Stomach (tissue), 9 donors: ENCODE measurements around the gene PLEK2. TPM values are rescaled to one million over a fixed set of nuclear protein-coding genes. Genes with fewer than 3 reads are reported as not detected.

Experiments used
- DNase-seq, 2 donors: peaks; one replicate each; pipeline versions ENCODE4 v3.0.0 to v3.0.0-alpha.2; 2013 to 2019
- H3K27ac ChIP-seq, 5 donors: fragments of 200-600 bp in 4 of 5; sonication (generic) in 4 of 5; one replicate each; pipeline ENCODE4 v1.5.1; 2013 to 2019; ENCODE audit warnings: mild to moderate bottlenecking in 1 of 5, moderate library complexity in 1 of 5
- H3K27me3 ChIP-seq, 3 donors: fragments of 200-600 bp; sonication (generic); one replicate each; pipeline ENCODE4 v1.5.1; 2017 to 2019; ENCODE audit warnings: mixed run types in 1 of 3
- H3K36me3 ChIP-seq, 4 donors: fragments of 200-600 bp; sonication (generic); 1 replicate in 3 of 4; 2 replicates in 1 of 4; pipeline ENCODE4 v1.5.1; 2016 to 2019
- H3K4me1 ChIP-seq, 4 donors: fragments of 200-600 bp; sonication (generic); one replicate each; pipeline ENCODE4 v1.5.1; 2016 to 2019
- H3K4me3 ChIP-seq, 4 donors: fragments of 200-600 bp; sonication (generic) in 3 of 4; one replicate each; pipeline ENCODE4 v1.5.1; 2016 to 2019; ENCODE audit warnings: mild to moderate bottlenecking in 1 of 4
- H3K9me3 ChIP-seq, 4 donors: fragments of 200-600 bp; sonication (generic); one replicate each; pipeline ENCODE4 v1.5.1; 2016 to 2019
- EP300 ChIP-seq: sonication (generic); formaldehyde crosslinking; IDR thresholded peaks from one replicate; pipeline ENCODE4 v1.6.1; 2017; ENCODE audit warnings: antibody characterized with exemption
- POLR2A ChIP-seq, 4 donors: fragments of 450-650 bp; IDR thresholded peaks; one replicate each; pipeline ENCODE4 v1.6.1; 2016; ENCODE audit warnings: antibody characterized with exemption in 4 of 4, control low read depth in 2 of 4, mild to moderate bottlenecking in 1 of 4, moderate library complexity in 1 of 4
- POLR2AphosphoS5 ChIP-seq, 3 donors: sonication (generic); formaldehyde crosslinking; IDR thresholded peaks; one replicate each; pipeline ENCODE4 v1.6.1; 2016; ENCODE audit warnings: antibody characterized with exemption in 3 of 3
- WGBS, 5 donors: extraction: QIAGEN DNeasy Blood & Tissue Kit in 3 of 5; methylation state at CpG; one replicate each; pipeline versions ENCODE4 v1.1.5 to v1.1.7; 2013 to 2018; 5-methylcytosine and 5-hydroxymethylcytosine counted together
- intact Hi-C: fragments of 100-400 bp; cut with DNase I; formaldehyde crosslinking; loops from one replicate; pipeline ENCODE4 v1.15.1; 2023; ENCODE audit warnings: low total_unique reads
- polyA plus RNA-seq, 3 donors: library from polyadenylated mRNA; stranded (reverse); fragments of 200-250 nt; gene quantifications; one replicate each; pipeline ENCODE4 v1.2.3, GENCODE V29; 2013
- total RNA-seq, 5 donors: library from RNA; depleted of rRNA; stranded (reverse); fragments of >200 nt; gene quantifications; one replicate each; pipeline versions ENCODE4 v1.1.0 to v1.2.3, GENCODE V29; 2014 to 2016
- TF ChIP-seq, protein P1 (sequence below), 7 experiments: fragments of 450-650 bp in 4 of 7; fragments of 200-600 bp in 3 of 7; sonication (generic) in 3 of 7; IDR thresholded peaks; one replicate each; pipeline ENCODE4 v1.5.1; 2016 to 2019; ENCODE audit warnings: antibody characterized with exemption in 7 of 7, control low read depth in 2 of 7, mild to moderate bottlenecking in 1 of 7
- donor health status: healthy with polysubstance abuse.
- donor health status: Bipolar disorder and iron deficiency.
- donor health status: healthy.

The PLEK2 gene
- total and polyA plus RNA-seq, 8 donors, result 6.5 to 203 (median 20.0) TPM; not detected in 1

DNA sequence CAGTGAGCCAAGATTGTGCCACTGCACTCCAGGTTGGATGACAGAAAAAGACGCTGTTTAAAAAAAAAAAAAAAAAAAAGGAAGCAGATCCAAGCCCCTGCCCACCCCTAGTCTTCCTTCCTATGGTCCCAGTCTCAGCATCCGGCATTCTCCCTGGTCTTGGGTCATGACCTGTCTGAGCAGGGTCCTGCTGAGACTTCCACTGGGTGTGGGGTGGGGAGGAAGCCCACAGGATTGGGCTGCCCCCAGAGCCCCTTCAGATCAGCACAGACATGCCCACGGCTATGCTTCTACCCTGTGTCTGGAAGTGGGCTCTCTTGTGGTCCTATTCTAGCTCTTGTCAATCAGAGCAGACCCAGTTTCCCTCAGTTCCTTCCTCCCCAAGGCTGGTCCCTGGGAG, 12.6 kb upstream of the PLEK2 start:
- H3K27ac ChIP-seq, result no peak overlapping the region
- TF ChIP-seq POLR2A (IDR thresholded peaks at IDR 0.05) (no peak), EP300 (no peak), POLR2AphosphoS5 (IDR thresholded peaks at IDR 0.05) (no peak)
- TF ChIP-seq, protein P1, sequence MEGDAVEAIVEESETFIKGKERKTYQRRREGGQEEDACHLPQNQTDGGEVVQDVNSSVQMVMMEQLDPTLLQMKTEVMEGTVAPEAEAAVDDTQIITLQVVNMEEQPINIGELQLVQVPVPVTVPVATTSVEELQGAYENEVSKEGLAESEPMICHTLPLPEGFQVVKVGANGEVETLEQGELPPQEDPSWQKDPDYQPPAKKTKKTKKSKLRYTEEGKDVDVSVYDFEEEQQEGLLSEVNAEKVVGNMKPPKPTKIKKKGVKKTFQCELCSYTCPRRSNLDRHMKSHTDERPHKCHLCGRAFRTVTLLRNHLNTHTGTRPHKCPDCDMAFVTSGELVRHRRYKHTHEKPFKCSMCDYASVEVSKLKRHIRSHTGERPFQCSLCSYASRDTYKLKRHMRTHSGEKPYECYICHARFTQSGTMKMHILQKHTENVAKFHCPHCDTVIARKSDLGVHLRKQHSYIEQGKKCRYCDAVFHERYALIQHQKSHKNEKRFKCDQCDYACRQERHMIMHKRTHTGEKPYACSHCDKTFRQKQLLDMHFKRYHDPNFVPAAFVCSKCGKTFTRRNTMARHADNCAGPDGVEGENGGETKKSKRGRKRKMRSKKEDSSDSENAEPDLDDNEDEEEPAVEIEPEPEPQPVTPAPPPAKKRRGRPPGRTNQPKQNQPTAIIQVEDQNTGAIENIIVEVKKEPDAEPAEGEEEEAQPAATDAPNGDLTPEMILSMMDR (IDR thresholded peaks at IDR 0.05), result no peak
- no peaks in the 10 kb centered on the region for H3K9me3 ChIP-seq
- WGBS, 5 donors, result 46 to 65% (median 59%) methylated on average over 3 of the region's 3 CpGs
- H3K36me3 ChIP-seq, result no peaks in the 10 kb centered on the region
- H3K4me3 ChIP-seq, result no peak overlapping the region
- H3K27me3 ChIP-seq, result peaks cover 0 to 25% (median 0%) of the 10 kb centered on the region in 3 donors
- intact Hi-C loops, result no loop called here
- peaks cover 4 to 20% (median 19%) of the 10 kb centered on the region in 4 donors for H3K4me1 ChIP-seq
- DNase-seq, result no peak

- no peak for TF ChIP-seq POLR2A (IDR thresholded peaks at IDR 0.05)
- TF ChIP-seq EP300, result no peak
- TF ChIP-seq POLR2AphosphoS5 (IDR thresholded peaks at IDR 0.05), result no peak
- TF ChIP-seq, protein P1 (IDR thresholded peaks at IDR 0.05), result no peak
- H3K4me1 ChIP-seq, result peaks cover 4 to 28% (median 21%) of the 10 kb centered on the region in 4 donors
- H3K27me3 ChIP-seq, result peaks cover 0 to 30% (median 0%) of the 10 kb centered on the region in 3 donors
- no peaks in the 10 kb centered on the region for H3K36me3 ChIP-seq
- 37 to 76% (median 66%) methylated on average over 2 of the region's 2 CpGs for WGBS, 5 donors
- DNase-seq, result no peak
- H3K9me3 ChIP-seq, result no peaks in the 10 kb centered on the region
- intact Hi-C loops, result no loop called here
- H3K27ac ChIP-seq, result no peak overlapping the region
- no peak overlapping the region for H3K4me3 ChIP-seq
These were observed 11.5 kb upstream of the PLEK2 start for GRCh38 chr14:67423424-67423823.

DNA sequence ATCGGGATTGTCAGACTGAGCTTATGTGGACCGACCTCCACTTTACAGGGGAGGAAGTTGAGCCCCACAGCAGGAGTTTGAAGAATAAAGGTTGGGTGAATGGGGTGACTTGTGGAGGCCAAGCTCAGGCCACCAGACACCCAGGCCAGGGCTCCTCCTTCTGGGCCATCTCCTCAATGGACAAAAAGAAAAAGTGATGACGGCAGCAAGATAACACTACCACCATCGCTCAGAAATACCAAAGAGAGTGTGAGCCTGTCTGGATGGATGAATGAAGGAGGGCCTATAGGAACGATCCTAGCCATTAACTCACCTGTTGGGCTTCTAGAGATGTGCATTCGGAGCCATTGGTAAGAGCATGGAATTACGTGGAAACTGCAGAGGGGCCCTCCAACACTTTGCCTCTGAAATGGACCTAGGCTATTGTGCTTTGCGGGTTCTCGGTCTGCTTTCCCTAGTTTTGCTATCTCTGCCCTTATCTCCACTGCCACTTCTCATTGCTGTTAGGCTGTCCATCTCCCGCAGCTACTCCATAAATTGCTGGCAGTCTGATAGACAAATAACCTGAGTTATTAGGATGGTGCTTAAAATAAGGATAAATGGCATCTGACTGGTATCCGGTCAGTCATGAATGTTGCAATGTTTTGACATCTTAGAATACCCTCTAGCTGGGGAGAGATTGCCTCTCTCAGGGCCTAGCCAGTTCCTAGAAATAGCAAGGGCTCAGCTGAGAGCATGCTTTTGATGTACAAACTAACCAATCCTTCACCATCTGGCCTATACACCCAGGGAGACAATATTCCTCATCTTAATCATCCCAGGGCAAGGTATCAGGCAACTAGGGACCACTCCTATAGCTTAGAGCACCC, 9.6 kb upstream of the PLEK2 start:
- Histone ChIP-seq H3K27me3 (peaks cover 0 to 25% (median 0%) of the 10 kb centered on the region in 3 donors), H3K27ac (no peak overlapping the region), H3K36me3 (no peaks in the 10 kb centered on the region), H3K9me3 (no peaks in the 10 kb centered on the region), H3K4me1 (peaks cover 0 to 11% (median 4%) of the 10 kb centered on the region in 4 donors), H3K4me3 (no peak overlapping the region)
- intact Hi-C loops, result no loop called here
- DNase-seq, result no peak
- TF ChIP-seq EP300 (no peak), POLR2A (IDR thresholded peaks at IDR 0.05) (no peak), POLR2AphosphoS5 (IDR thresholded peaks at IDR 0.05) (no peak)
- TF ChIP-seq, protein P1 (IDR thresholded peaks at IDR 0.05), result no peak
- WGBS, 5 donors, result 91 to 95% (median 93%) methylated on average over 11 of the region's 11 CpGs

DNA sequence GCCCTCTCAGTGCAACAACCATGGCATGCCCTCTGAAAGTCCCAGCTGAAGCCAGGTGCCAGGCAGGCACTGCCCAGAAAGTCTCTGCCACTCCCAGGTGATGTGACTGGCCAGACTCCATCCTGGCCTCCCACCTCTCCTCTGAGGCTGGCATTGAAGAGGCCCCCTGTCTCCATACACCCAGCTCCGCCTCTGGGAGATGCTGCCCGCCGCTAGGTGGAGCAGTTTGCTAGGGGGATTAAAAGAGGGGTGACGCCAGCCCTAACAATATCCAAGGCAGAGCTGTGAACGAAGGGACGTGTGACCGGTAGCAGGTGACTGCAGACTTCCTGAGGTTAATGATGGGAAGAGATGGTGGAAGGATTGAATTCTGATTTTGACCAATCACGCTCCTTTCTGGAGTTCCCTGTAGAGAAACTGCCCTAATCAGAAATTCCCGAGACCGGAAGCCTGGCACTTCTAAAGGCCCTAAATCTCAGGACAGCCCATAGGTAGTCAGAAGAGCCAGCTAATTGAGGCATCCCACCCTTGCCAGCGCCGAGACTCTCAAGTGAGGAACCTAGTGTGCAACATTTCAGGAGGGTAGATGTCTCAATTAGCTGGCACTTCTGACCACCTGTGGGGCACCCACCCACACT, 8.3 kb upstream of the PLEK2 start:
- Histone ChIP-seq H3K27me3 (peaks cover 0 to 12% (median 0%) of the 10 kb centered on the region in 3 donors), H3K36me3 (no peaks in the 10 kb centered on the region), H3K9me3 (no peaks in the 10 kb centered on the region), H3K4me3 (no peak overlapping the region), H3K27ac (peak overlapping the region in 1 of 5 donors; percentile 67), H3K4me1 (peaks cover 0 to 15% (median 5%) of the 10 kb centered on the region in 4 donors)
- 75 to 80% (median 77%) methylated on average over 12 of the region's 12 CpGs for WGBS, 5 donors
- TF ChIP-seq, protein P1 (IDR thresholded peaks at IDR 0.05), result peak in 1 of 7 experiments; percentile 21
- TF ChIP-seq POLR2A (IDR thresholded peaks at IDR 0.05), result no peak
- intact Hi-C loops, result no loop called here
- peak in 1 of 2 donors; percentile 33 for DNase-seq
